Endothelial cell of umbilical vein (primary cell): Measurements from ENCODE around the gene RNF10. TPM values are rescaled to one million over a fixed set of nuclear protein-coding genes. Genes with fewer than 3 reads are reported as not detected.

Source experiments
- BruUV-seq: library from RNA; stranded (reverse); fragments of 400-500 nt; replicated peaks from 2 replicates; lab custom pipeline; 2021; lab: Mats Ljungman, UMichigan
- CTCF ChIA-PET: fragments of 300-600, 350-600 bp; sonication (Branson Sonifier 250); formaldehyde crosslinking; loops from one replicate; lab custom pipeline; 2021; ENCODE audit warnings: antibody characterized with exemption, inconsistent platforms; lab: Charles Lee
- POLR2A ChIA-PET: fragments of 300-600, 350-600 bp; sonication (Branson Sonifier 250); formaldehyde crosslinking; loops from one replicate; lab custom pipeline; 2021; ENCODE audit warnings: antibody characterized with exemption, inconsistent platforms; lab: Charles Lee
- DNase-seq: peaks from one replicate; pipeline ENCODE4 v3.0.0-alpha.2; 2011; ENCODE audit warnings: low read depth, low spot score
- FAIRE-seq: peaks from 2 replicates; lab custom pipeline; 2011; peaks lifted over from hg19 to GRCh38; lab: Jason Lieb, UNC
- H2AFZ ChIP-seq: 2 replicates; pipeline ENCODE4 v1.6.0; 2012; ENCODE audit warnings: low read depth, low read length, control low read depth, inconsistent platforms
- H3K27ac ChIP-seq: 2 replicates; pipeline ENCODE4 v1.5.1; 2011; ENCODE audit warnings: low read depth, mild to moderate bottlenecking, control low read depth, low read length, moderate library complexity; ENCODE audit not compliant: insufficient read depth
- H3K27me3 ChIP-seq, 2 experiments: 2 replicates each; pipeline versions ENCODE4 v1.6.0 to v1.6.1; 2011; ENCODE audit warnings: low read length in 2 of 2, mixed read lengths in 1 of 2; ENCODE audit not compliant: control insufficient read depth in 2 of 2, insufficient read depth in 2 of 2
- H3K36me3 ChIP-seq, 2 experiments: 2 replicates in 1 of 2; 3 replicates in 1 of 2; pipeline ENCODE4 v1.5.1; 2011; ENCODE audit warnings: low read length in 2 of 2, mild to moderate bottlenecking in 1 of 2, moderate library complexity in 1 of 2; ENCODE audit not compliant: control insufficient read depth in 2 of 2, insufficient read depth in 2 of 2; ENCODE audit errors: extremely low read depth in 1 of 2
- H3K4me1 ChIP-seq: 3 replicates; pipeline ENCODE4 v1.5.1; 2011; ENCODE audit warnings: mild to moderate bottlenecking, low read length; ENCODE audit not compliant: control insufficient read depth, insufficient read depth; ENCODE audit errors: extremely low read depth
- H3K4me2 ChIP-seq: 2 replicates; pipeline ENCODE4 v1.6.1; 2011; ENCODE audit warnings: low read length, control low read depth, mixed read lengths; ENCODE audit not compliant: insufficient read depth
- H3K4me3 ChIP-seq, 3 experiments: fragments of 200-600 bp in 1 of 3; sonication (generic), shearing (Covaris generic) in 1 of 3; replicated peaks in 1 of 3; 2 replicates each; pipeline ENCODE4 v1.5.1; 2011 to 2016; ENCODE audit warnings: control low read depth in 3 of 3, low read length in 3 of 3, mild to moderate bottlenecking in 2 of 3, inconsistent platforms in 1 of 3, low read depth in 1 of 3, moderate library complexity in 1 of 3; ENCODE audit not compliant: insufficient read depth in 1 of 3
- H3K79me2 ChIP-seq: 2 replicates; pipeline ENCODE4 v1.6.0; 2012; ENCODE audit warnings: low read length, inconsistent platforms; ENCODE audit not compliant: control insufficient read depth, insufficient read depth
- H3K9ac ChIP-seq: replicated peaks from 2 replicates; pipeline ENCODE3; 2011; ENCODE audit warnings: low read length, control low read depth; ENCODE audit not compliant: insufficient read depth; ENCODE audit errors: extremely low read depth
- H3K9me1 ChIP-seq: replicated peaks from 3 replicates; pipeline ENCODE4 v1.6.0; 2011; ENCODE audit warnings: mild to moderate bottlenecking, low read length; ENCODE audit not compliant: control insufficient read depth, insufficient read depth; ENCODE audit errors: extremely low read depth
- H3K9me3 ChIP-seq: replicated peaks from 2 replicates; pipeline ENCODE4 v1.5.1; 2012; ENCODE audit warnings: low read length, inconsistent platforms; ENCODE audit not compliant: control insufficient read depth, insufficient read depth
- H4K20me1 ChIP-seq: replicated peaks from 2 replicates; pipeline ENCODE3; 2011; ENCODE audit warnings: mild to moderate bottlenecking, low read length; ENCODE audit not compliant: control insufficient read depth, insufficient read depth; ENCODE audit errors: extremely low read depth
- EZH2 ChIP-seq: IDR thresholded peaks from 2 replicates; pipeline ENCODE4 v1.6.1; 2012; ENCODE audit warnings: borderline replicate concordance, low read depth, mild to moderate bottlenecking, moderate library complexity, low read length, inconsistent platforms; ENCODE audit not compliant: severe bottlenecking
- FOS ChIP-seq: IDR thresholded peaks from 2 replicates; pipeline ENCODE4 v1.6.1; 2011; ENCODE audit warnings: mild to moderate bottlenecking, low read length, moderate library complexity, borderline replicate concordance; ENCODE audit not compliant: insufficient read depth
- GATA2 ChIP-seq: IDR thresholded peaks from 2 replicates; pipeline ENCODE4 v1.7.0; 2011; ENCODE audit warnings: low read depth, mild to moderate bottlenecking, moderate library complexity, mixed read lengths, low read length; ENCODE audit not compliant: insufficient read length, insufficient read depth
- JUN ChIP-seq: IDR thresholded peaks from 2 replicates; pipeline ENCODE4 v1.6.1; 2011; ENCODE audit warnings: borderline replicate concordance, low read depth; ENCODE audit not compliant: insufficient read length, insufficient read depth
- MYC ChIP-seq: IDR thresholded peaks from one replicate; pipeline ENCODE4 v1.6.1; 2011; ENCODE audit warnings: mild to moderate bottlenecking, low read depth, low read length
- POLR2A ChIP-seq: IDR thresholded peaks from 2 replicates; pipeline ENCODE4 v1.6.1; 2012; ENCODE audit warnings: low read depth, mild to moderate bottlenecking, control low read depth, low read length
- POLR2AphosphoS5 ChIP-seq: IDR thresholded peaks from 2 replicates; pipeline ENCODE4 v1.6.1; 2012; ENCODE audit warnings: low read depth, mild to moderate bottlenecking, control low read depth, low read length, moderate library complexity; ENCODE audit not compliant: insufficient read depth
- dilution Hi-C: fragments of 300-500 bp; cut with MboI; formaldehyde crosslinking; loops from one replicate; pipeline ENCODE4 v1.15.0; 2019; ENCODE audit warnings: low sequenced_read_pairs; ENCODE audit not compliant: extremely low pct_ligation_motif_present
- intact Hi-C: fragments of 100-400 bp; cut with micrococcal nuclease; formaldehyde crosslinking; loops from one replicate; pipeline ENCODE4 v1.10.0; 2022
- polyA plus RNA-seq, 4 experiments: library from polyadenylated mRNA; depleted of rRNA in 3 of 4; stranded (reverse) in 3 of 4; unstranded in 1 of 4; fragments of >200 nt; gene quantifications; 2 replicates each; pipeline versions ENCODE4 v1.2.1 to v1.2.3, GENCODE V29; 2011 to 2012; ENCODE audit warnings: missing spikeins in 1 of 4
- total RNA-seq: library from RNA; stranded (reverse); gene quantifications from 2 replicates; pipeline ENCODE4 v1.2.3, GENCODE V29; 2021
- TF ChIP-seq, protein P1 (sequence below), 2 donors: IDR thresholded peaks; 1 replicate in 1 of 2; 2 replicates in 1 of 2; pipeline ENCODE4 v1.5.1; 2011; ENCODE audit warnings: low read length in 2 of 2, mild to moderate bottlenecking in 2 of 2, moderate library complexity in 2 of 2, control low read depth in 1 of 2, inconsistent platforms in 1 of 2, low read depth in 1 of 2; ENCODE audit not compliant: insufficient read depth in 1 of 2; ENCODE audit errors: extremely low read depth in 1 of 2
- TF ChIP-seq, protein P2 (sequence below): IDR thresholded peaks from 2 replicates; pipeline ENCODE4 v1.6.1; 2011; ENCODE audit not compliant: insufficient read depth, insufficient read length

RNF10 gene
- total and polyA plus RNA-seq, 2 donors (not counting 3 experiments of a cell fraction or from before 2014, with no cell fraction given), result 120 to 236 TPM

DNA sequence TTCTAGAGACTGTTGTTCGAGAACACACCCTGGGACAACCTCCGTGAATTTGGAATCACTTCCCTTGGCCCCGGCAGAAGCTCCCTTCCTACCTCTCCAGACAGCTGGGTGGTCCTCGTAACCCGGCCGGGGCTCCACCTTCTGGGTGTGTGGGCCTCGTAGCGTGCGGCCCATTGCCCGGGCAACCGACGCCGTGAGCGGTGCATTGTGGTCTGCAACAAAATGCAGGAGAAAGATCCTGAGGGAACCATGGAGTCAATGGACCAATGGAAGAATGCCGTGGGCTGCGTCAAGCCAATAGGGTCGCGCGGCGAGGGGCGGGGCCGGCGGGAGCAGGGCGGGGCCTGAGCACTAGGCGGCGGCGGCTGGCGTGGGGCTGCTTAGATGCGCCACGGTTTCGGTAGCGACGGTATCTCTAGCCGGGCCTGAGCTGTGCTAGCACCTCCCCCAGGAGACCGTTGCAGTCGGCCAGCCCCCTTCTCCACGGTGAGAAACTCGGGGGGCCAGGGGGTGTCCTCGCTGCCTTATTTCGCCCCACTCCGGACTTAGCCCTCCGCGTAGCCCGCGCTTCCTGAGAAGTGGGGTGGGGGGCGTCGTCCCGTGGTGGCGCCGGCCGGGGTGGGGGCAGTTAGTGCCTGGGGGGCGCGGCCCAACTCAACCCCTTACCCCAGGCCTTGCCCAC is 38.3 kb upstream of the RNF10 start, which contains the start of gene DYNLL1:
Gene DYNLL1, plus strand, starts transcription at position 383 of the 682 bp plus-strand sequence. CDS start 309 bp downstream, outside the sequence.
- Histone ChIP-seq H3K27me3 (no peaks in the 10 kb centered on the region), H3K27ac (no peak within 1 kb of the TSS), H4K20me1 (peaks cover 11% of the 10 kb centered on the region), H3K9ac (peak within 1 kb of the TSS; percentile 78), H3K9me3 (no peaks in the 10 kb centered on the region), H3K79me2 (peaks cover 24% of the 10 kb centered on the region), H3K36me3 (peaks cover 6 to 10% of the 10 kb centered on the region in 2 experiments), H3K4me3 (peak within 1 kb of the TSS; percentile 64 to 98 (median 90)), H3K4me2 (peak within 1 kb of the TSS; percentile 98), H3K9me1 (no peaks in the 10 kb centered on the region), H2AFZ (peak within 1 kb of the TSS; percentile 4), H3K4me1 (peaks cover 15% of the 10 kb centered on the region)
- BruUV-seq, result no TSS peak
- FAIRE-seq, result peak; percentile 80
- TF ChIP-seq MYC (no peak), FOS (no peak), GATA2 (no peak), EZH2 (no peak), JUN (no peak), POLR2A (peak; percentile 99), POLR2AphosphoS5 (peak; percentile 99)
- TF ChIP-seq, protein P1, sequence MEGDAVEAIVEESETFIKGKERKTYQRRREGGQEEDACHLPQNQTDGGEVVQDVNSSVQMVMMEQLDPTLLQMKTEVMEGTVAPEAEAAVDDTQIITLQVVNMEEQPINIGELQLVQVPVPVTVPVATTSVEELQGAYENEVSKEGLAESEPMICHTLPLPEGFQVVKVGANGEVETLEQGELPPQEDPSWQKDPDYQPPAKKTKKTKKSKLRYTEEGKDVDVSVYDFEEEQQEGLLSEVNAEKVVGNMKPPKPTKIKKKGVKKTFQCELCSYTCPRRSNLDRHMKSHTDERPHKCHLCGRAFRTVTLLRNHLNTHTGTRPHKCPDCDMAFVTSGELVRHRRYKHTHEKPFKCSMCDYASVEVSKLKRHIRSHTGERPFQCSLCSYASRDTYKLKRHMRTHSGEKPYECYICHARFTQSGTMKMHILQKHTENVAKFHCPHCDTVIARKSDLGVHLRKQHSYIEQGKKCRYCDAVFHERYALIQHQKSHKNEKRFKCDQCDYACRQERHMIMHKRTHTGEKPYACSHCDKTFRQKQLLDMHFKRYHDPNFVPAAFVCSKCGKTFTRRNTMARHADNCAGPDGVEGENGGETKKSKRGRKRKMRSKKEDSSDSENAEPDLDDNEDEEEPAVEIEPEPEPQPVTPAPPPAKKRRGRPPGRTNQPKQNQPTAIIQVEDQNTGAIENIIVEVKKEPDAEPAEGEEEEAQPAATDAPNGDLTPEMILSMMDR (IDR thresholded peaks at IDR 0.05; ENCODE audit: extremely low read depth in 1 of 2, insufficient read depth in 1 of 2, low read depth in 1 of 2, low read length in 2 of 2), result no peak
- TF ChIP-seq, protein P2, sequence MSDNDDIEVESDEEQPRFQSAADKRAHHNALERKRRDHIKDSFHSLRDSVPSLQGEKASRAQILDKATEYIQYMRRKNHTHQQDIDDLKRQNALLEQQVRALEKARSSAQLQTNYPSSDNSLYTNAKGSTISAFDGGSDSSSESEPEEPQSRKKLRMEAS, result peak; percentile 40
- intact Hi-C loops, result loop anchor here (1.0 to 2.0 kb wide), 4 partner anchors 27 to 85 kb away; partner anchors contain the start of genes COQ5, COX6A1, POP5 and SRSF9
- POLR2A ChIA-PET, result interaction anchor here (0.6 to 2.1 kb wide), 7 partner anchors 9 to 57 kb away, joined by 3 to 24 read pairs (median 6); partner anchors contain the start of gene SRSF9
- peak; percentile 98 for DNase-seq
- CTCF ChIA-PET, result interaction anchor here (0.7 to 3.6 kb wide), 6 partner anchors 13 to 34 kb away, joined by 3 to 29 read pairs (median 6); partner anchors contain the start of gene COQ5
- dilution Hi-C loops, result no loop called here
